Measurements from ENCODE around the gene TTC3.

DNA sequence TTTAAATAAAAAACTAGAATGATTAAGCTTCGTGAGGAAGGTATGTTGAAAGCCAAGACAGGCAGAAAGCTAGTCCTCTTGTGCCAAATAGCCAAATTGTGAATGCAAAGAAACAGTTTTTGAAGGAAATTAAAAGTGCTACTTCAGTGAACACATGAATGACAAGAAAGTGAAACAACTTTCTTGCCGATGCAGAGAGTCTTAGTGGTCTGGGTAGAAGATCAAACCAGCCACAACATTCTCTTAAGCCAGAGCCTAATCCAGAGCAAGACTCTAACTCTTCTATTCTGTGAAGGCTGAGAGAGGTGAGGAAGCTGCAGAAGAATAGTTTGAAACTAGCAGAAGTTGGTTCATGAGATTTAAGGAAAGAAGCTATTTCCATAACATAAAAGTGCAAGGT lies 63.2 kb downstream of the TTC3 start:
- TF ChIP-seq POLR2A (IDR thresholded peaks at IDR 0.05; ENCODE audit: extremely low read depth, insufficient read length) (no peak), MYC (IDR thresholded peaks at IDR 0.05; ENCODE audit: low read depth, low read length) (no peak)
